Measurements from ENCODE around the gene MXRA8.
"Not testable (repeated sequence)": the region's sequence is repeated elsewhere in the genome, so short reads cannot be mapped to it uniquely, and the experiment has no call there.

Gene MXRA8

DNA sequence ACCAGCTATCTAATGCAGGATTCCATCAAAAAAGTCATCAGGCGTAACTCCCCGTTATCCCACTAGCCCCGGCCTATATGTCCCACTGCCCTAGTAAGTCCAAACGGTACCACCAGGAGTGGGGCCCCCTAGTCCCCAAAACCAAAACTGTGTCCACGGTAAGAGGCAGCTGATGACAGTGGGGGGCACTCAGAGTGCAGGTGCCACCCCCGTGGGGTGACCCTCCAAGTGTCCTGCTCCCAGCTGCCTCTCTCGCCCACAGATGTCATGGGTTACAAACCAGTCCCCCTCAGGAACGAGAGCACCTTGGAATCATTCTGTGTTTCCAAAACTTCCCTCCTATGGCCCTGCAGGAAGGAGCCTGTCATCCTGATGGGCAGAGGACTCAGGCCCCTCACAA is 27.6 kb upstream of the MXRA8 start:
- Histone ChIP-seq H3K9ac (ENCODE audit: low read length) (no peak overlapping the region), H2AFZ (ENCODE audit: low read length) (no peak overlapping the region), H3K4me3 (ENCODE audit: low read length) (no peak overlapping the region), H3K79me2 (ENCODE audit: low read length) (peaks cover 20% of the 10 kb centered on the region; the same call in 1 of the 2 replicates), H3K27me3 (replicated peaks; ENCODE audit: insufficient read depth, low read length) (no peaks in the 10 kb centered on the region), H3K27ac (ENCODE audit: low read length) (no peak overlapping the region), H3K4me2 (ENCODE audit: low read depth, low read length) (no peak overlapping the region), H3K9me3 (replicated peaks; ENCODE audit: insufficient read depth, low read length) (no peaks in the 10 kb centered on the region), H4K20me1 (ENCODE audit: insufficient read depth, low read length) (no peaks in the 10 kb centered on the region), H3K4me1 (ENCODE audit: low read length) (no peaks in the 10 kb centered on the region), H3K36me3 (replicated peaks; ENCODE audit: insufficient read depth, low read length) (peaks cover 26% of the 10 kb centered on the region), H3F3A (ENCODE audit: insufficient read depth, low read length) (no peaks in the 10 kb centered on the region), H3K9me2 (replicated peaks; ENCODE audit: insufficient read depth, low read length) (no peaks in the 10 kb centered on the region)
- TF ChIP-seq EZH2phosphoT487 (IDR thresholded peaks at IDR 0.05; ENCODE audit: low read length) (no peak), EZH2 (optimal IDR thresholded peaks at IDR 0.05; ENCODE audit: low read depth, low read length) (no peak)
- TF ChIP-seq, protein P1, sequence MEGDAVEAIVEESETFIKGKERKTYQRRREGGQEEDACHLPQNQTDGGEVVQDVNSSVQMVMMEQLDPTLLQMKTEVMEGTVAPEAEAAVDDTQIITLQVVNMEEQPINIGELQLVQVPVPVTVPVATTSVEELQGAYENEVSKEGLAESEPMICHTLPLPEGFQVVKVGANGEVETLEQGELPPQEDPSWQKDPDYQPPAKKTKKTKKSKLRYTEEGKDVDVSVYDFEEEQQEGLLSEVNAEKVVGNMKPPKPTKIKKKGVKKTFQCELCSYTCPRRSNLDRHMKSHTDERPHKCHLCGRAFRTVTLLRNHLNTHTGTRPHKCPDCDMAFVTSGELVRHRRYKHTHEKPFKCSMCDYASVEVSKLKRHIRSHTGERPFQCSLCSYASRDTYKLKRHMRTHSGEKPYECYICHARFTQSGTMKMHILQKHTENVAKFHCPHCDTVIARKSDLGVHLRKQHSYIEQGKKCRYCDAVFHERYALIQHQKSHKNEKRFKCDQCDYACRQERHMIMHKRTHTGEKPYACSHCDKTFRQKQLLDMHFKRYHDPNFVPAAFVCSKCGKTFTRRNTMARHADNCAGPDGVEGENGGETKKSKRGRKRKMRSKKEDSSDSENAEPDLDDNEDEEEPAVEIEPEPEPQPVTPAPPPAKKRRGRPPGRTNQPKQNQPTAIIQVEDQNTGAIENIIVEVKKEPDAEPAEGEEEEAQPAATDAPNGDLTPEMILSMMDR (IDR thresholded peaks at IDR 0.05; ENCODE audit: low read length): no peak
- DNase-seq: no peak

DNA sequence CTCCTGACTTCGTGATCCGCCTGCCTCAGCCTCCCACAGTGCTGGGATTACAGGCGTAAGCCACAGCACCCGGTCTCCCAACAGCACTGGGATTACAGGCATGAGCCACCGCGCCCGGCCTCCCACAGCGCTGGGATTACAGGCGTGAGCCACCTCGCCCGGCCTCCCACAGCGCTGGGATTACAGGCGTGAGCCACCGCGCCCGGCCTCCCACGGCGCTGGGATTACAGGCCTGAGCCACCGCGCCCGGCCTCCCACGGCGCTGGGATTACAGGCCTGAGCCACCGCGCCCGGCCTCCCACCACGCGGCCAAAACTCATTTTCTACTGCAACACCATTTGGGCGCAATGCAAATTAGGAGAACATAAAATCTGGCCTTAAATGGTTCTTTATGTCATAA is 27.0 kb upstream of the MXRA8 start:
- not testable (repeated sequence) for H3K4me1 ChIP-seq (ENCODE audit: low read length); H2AFZ ChIP-seq (ENCODE audit: low read length); H3K9me3 ChIP-seq (replicated peaks; ENCODE audit: insufficient read depth, low read length); H3K27ac ChIP-seq (ENCODE audit: low read length); H3K27me3 ChIP-seq (replicated peaks; ENCODE audit: insufficient read depth, low read length); H4K20me1 ChIP-seq (ENCODE audit: insufficient read depth, low read length); H3K4me2 ChIP-seq (ENCODE audit: low read depth, low read length); H3F3A ChIP-seq (ENCODE audit: insufficient read depth, low read length); H3K9ac ChIP-seq (ENCODE audit: low read length); DNase-seq; H3K4me3 ChIP-seq (ENCODE audit: low read length); H3K9me2 ChIP-seq (replicated peaks; ENCODE audit: insufficient read depth, low read length)
- Histone ChIP-seq H3K79me2 (ENCODE audit: low read length) (peaks cover 16% of the 10 kb centered on the region; the same call in 1 of the 2 replicates), H3K36me3 (replicated peaks; ENCODE audit: insufficient read depth, low read length) (peaks cover 26% of the 10 kb centered on the region)

DNA sequence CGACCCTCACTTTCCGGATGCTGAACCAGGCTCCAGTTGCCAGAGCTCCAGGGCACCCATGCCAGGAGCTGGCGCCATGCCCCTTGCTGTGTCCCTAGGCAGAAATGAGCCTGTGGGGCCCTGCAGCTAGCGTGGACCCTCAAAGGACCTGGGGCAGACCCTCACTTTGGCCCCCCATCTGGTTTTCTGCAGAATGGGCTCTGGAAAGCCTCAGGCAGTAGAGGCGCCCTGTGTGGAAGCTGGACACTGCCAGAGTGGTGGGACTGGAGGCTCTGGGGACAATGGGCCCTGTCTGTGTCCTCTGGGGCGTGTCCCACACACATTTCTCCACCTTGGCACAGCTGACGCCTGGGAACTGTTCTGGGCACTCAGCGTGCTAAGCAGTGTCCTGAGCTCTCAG is 22.9 kb upstream of the MXRA8 start:
- Histone ChIP-seq H3K9me2 (replicated peaks; ENCODE audit: insufficient read depth, low read length) (no peaks in the 10 kb centered on the region), H3K9ac (ENCODE audit: low read length) (no peak overlapping the region), H3K4me1 (ENCODE audit: low read length) (no peaks in the 10 kb centered on the region), H3K27me3 (replicated peaks; ENCODE audit: insufficient read depth, low read length) (no peaks in the 10 kb centered on the region), H3F3A (ENCODE audit: insufficient read depth, low read length) (peaks cover 9% of the 10 kb centered on the region; the same call in 1 of the 2 replicates), H3K36me3 (replicated peaks; ENCODE audit: insufficient read depth, low read length) (0 out of 2 replicates have a peak, but pooled peaks cover 4% of the 10 kb centered on the region), H3K79me2 (ENCODE audit: low read length) (peaks cover 6% of the 10 kb centered on the region; the same call in 1 of the 2 replicates), H3K27ac (ENCODE audit: low read length) (no peak overlapping the region), H4K20me1 (ENCODE audit: insufficient read depth, low read length) (no peaks in the 10 kb centered on the region), H3K4me3 (ENCODE audit: low read length) (no peak overlapping the region), H3K9me3 (replicated peaks; ENCODE audit: insufficient read depth, low read length) (no peaks in the 10 kb centered on the region), H2AFZ (ENCODE audit: low read length) (no peak overlapping the region), H3K4me2 (ENCODE audit: low read depth, low read length) (no peak overlapping the region)
- TF ChIP-seq EZH2phosphoT487 (IDR thresholded peaks at IDR 0.05; ENCODE audit: low read length) (no peak), EZH2 (optimal IDR thresholded peaks at IDR 0.05; ENCODE audit: low read depth, low read length) (no peak)
- TF ChIP-seq, protein P1 (IDR thresholded peaks at IDR 0.05; ENCODE audit: low read length): no peak
- DNase-seq: no peak

DNA sequence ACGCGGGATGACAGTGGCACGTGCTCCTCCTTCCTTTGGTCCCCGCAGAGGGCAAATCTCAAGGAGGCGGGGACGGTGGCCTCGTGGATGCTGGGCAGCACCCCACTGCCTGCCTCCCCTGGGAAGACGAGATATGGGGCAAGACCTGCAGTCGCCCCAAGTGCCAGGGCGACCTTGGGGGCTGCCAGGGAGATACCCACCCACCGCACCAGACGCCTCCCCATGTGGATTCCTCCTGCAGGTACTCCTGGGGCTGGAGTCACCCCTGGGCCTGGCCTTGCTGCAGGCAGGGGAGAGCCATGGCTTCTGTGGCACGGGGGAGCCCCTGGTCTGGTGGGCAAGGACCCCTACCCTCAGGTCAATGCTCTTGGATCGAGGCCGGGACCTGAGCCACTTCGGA is 22.5 kb upstream of the MXRA8 start:
- no peak overlapping the region for H3K4me2 ChIP-seq (ENCODE audit: low read depth, low read length)
- no peak overlapping the region for H3K9ac ChIP-seq (ENCODE audit: low read length)
- peaks cover 3% of the 10 kb centered on the region; the same call in 1 of the 2 replicates for H3K4me1 ChIP-seq (ENCODE audit: low read length)
- H3K9me2 ChIP-seq (replicated peaks; ENCODE audit: insufficient read depth, low read length): no peaks in the 10 kb centered on the region
- H3K4me3 ChIP-seq (ENCODE audit: low read length): no peak overlapping the region
- peaks cover 6% of the 10 kb centered on the region; the same call in 1 of the 2 replicates for H3K79me2 ChIP-seq (ENCODE audit: low read length)
- no peaks in the 10 kb centered on the region for H3K27me3 ChIP-seq (replicated peaks; ENCODE audit: insufficient read depth, low read length)
- H2AFZ ChIP-seq (ENCODE audit: low read length): no peak overlapping the region
- peaks cover 12% of the 10 kb centered on the region; the same call in 1 of the 2 replicates for H3F3A ChIP-seq (ENCODE audit: insufficient read depth, low read length)
- DNase-seq: no peak
- no peak overlapping the region for H3K27ac ChIP-seq (ENCODE audit: low read length)
- TF ChIP-seq, protein P1 (IDR thresholded peaks at IDR 0.05; ENCODE audit: low read length): no peak
- no peak for TF ChIP-seq EZH2 (optimal IDR thresholded peaks at IDR 0.05; ENCODE audit: low read depth, low read length)
- no peak for TF ChIP-seq EZH2phosphoT487 (IDR thresholded peaks at IDR 0.05; ENCODE audit: low read length)
- H3K36me3 ChIP-seq (replicated peaks; ENCODE audit: insufficient read depth, low read length): no peaks in the 10 kb centered on the region
- H3K9me3 ChIP-seq (replicated peaks; ENCODE audit: insufficient read depth, low read length): no peaks in the 10 kb centered on the region
- no peaks in the 10 kb centered on the region for H4K20me1 ChIP-seq (ENCODE audit: insufficient read depth, low read length)
